Left lung (tissue), 10 donors: ENCODE results near the gene RNASEH1. TPM values are rescaled to one million over a fixed set of nuclear protein-coding genes. Genes with fewer than 3 reads are reported as not detected.

ENCODE experiments used
- ATAC-seq: fragments of 200-7000 bp; cut with Tn5 transposase; one replicate; pipeline ENCODE4 v1.9.1; 2020; ENCODE audit warnings: moderate library complexity
- DNase-seq, 4 donors: peaks; one replicate each; pipeline ENCODE4 v3.0.0-alpha.2; 2013 to 2020
- H3K27ac ChIP-seq, 2 donors: fragments of 200-600 bp; sonication (generic) in 1 of 2; one replicate each; pipeline versions ENCODE4 v1.5.0 to v1.8.0; 2020 to 2021
- H3K27me3 ChIP-seq, 2 donors: fragments of 200-600 bp; sonication (generic) in 1 of 2; one replicate each; pipeline versions ENCODE4 v1.5.0 to v1.8.0; 2020 to 2021
- H3K36me3 ChIP-seq, 2 donors: fragments of 200-600 bp; sonication (generic) in 1 of 2; one replicate each; pipeline versions ENCODE4 v1.5.0 to v1.8.0; 2020 to 2021
- H3K4me1 ChIP-seq, 2 donors: fragments of 200-600 bp; one replicate each; pipeline ENCODE4 v1.8.0; 2021
- H3K4me3 ChIP-seq, 2 donors: fragments of 200-600 bp; sonication (generic) in 1 of 2; one replicate each; pipeline versions ENCODE4 v1.5.0 to v1.8.0; 2020 to 2021; ENCODE audit warnings: mild to moderate bottlenecking in 1 of 2
- H3K9me3 ChIP-seq, 2 donors: fragments of 200-600 bp; sonication (generic) in 1 of 2; one replicate each; pipeline versions ENCODE4 v1.5.0 to v1.8.0; 2020 to 2021
- intact Hi-C, 2 donors: fragments of 100-400 bp; cut with DNase I; formaldehyde crosslinking; loops; one replicate each; pipeline versions ENCODE4 v1.11.2 to v1.14.2; 2022
- polyA plus RNA-seq, 6 donors: library from polyadenylated mRNA; unstranded; fragments of 120-200 nt; gene quantifications; one replicate each; pipeline ENCODE4 v1.2.1, GENCODE V29; 2013; ENCODE audit not compliant: insufficient read length in 6 of 6
- total RNA-seq, 2 donors: library from RNA; stranded (reverse); fragmentation: NEBNext Ultra II Directional; extraction: Animal tissue kit (Norgen Biotek cat#: 25700); gene quantifications; one replicate each; pipeline ENCODE4 v1.2.1, GENCODE V29; 2021
- TF ChIP-seq, protein P1 (sequence below), 2 donors: fragments of 200-600 bp; sonication (generic) in 1 of 2; IDR thresholded peaks; one replicate each; pipeline versions ENCODE4 v1.5.0 to v1.8.0; 2021; ENCODE audit warnings: antibody characterized with exemption in 2 of 2
- donor health status: DM: no; HTN: yes; CAD: no.
- donor health status: DM: no; HTN: no; CAD: no.

Gene RNASEH1
- total and polyA plus RNA-seq, 8 donors: 16.1 to 22.8 (median 18.8) TPM

- H3K27me3 ChIP-seq: no peaks in the 10 kb centered on the region
- no peaks in the 10 kb centered on the region for H3K4me1 ChIP-seq
- H3K4me3 ChIP-seq: no peak overlapping the region
- H3K27ac ChIP-seq: no peak overlapping the region
- no peaks in the 10 kb centered on the region for H3K9me3 ChIP-seq
- DNase-seq: no peak
- TF ChIP-seq, protein P1, sequence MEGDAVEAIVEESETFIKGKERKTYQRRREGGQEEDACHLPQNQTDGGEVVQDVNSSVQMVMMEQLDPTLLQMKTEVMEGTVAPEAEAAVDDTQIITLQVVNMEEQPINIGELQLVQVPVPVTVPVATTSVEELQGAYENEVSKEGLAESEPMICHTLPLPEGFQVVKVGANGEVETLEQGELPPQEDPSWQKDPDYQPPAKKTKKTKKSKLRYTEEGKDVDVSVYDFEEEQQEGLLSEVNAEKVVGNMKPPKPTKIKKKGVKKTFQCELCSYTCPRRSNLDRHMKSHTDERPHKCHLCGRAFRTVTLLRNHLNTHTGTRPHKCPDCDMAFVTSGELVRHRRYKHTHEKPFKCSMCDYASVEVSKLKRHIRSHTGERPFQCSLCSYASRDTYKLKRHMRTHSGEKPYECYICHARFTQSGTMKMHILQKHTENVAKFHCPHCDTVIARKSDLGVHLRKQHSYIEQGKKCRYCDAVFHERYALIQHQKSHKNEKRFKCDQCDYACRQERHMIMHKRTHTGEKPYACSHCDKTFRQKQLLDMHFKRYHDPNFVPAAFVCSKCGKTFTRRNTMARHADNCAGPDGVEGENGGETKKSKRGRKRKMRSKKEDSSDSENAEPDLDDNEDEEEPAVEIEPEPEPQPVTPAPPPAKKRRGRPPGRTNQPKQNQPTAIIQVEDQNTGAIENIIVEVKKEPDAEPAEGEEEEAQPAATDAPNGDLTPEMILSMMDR (IDR thresholded peaks at IDR 0.05): no peak
- no peak for ATAC-seq
- intact Hi-C loops: no loop called here
- no peaks in the 10 kb centered on the region for H3K36me3 ChIP-seq
These were observed 31.0 kb upstream of the RNASEH1 start for GRCh38 chr2:3589086-3589485.

DNA sequence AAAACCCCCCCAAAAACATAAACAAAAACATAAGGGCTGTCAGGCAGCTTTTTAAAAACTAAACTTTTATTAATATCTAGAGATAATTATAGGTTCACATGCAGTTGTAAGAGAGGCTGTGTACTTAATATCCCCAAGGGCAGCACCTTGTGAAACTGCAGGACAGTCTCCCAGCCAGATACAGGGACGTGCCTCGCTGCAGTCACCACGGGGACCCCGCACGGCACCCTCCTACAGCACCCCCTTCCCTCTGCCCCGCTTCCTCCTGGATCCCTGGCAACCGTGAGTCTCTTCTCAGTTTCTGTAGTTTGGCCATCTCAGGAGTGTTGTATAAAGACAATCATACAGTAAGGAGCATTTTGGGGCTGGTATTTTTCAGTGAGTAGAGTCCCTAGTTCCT, 30.0 kb upstream of the RNASEH1 start:
- Histone ChIP-seq H3K27ac (no peak overlapping the region), H3K27me3 (no peaks in the 10 kb centered on the region), H3K9me3 (no peaks in the 10 kb centered on the region), H3K36me3 (peaks cover 0 to 9% of the 10 kb centered on the region in 2 donors), H3K4me1 (no peaks in the 10 kb centered on the region), H3K4me3 (no peak overlapping the region)
- ATAC-seq: no peak
- no peak for DNase-seq
- intact Hi-C loops: no loop called here
- TF ChIP-seq, protein P1 (IDR thresholded peaks at IDR 0.05): no peak

DNA sequence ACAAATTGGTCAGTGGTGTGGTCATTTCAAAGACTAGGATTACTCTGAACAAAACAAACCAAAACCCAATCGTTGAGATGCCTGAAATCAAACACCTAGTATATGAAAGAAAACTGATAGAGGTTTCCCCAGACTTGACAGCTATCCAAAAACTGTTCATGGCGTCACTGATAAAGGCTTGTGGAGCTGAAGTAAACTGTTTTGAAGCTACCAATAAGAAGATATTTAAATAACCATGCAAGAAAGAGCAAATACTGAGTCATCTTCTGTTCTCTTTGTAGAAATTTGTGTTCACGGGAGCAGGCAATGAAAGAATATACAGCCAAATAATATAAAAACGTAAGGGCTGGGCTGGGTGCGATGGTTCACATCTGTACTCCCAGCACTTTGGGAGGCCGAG, 29.3 kb upstream of the RNASEH1 start:
- TF ChIP-seq, protein P1 (IDR thresholded peaks at IDR 0.05): no peak
- intact Hi-C loops: no loop called here
- H3K4me1 ChIP-seq: no peaks in the 10 kb centered on the region
- H3K36me3 ChIP-seq: peaks cover 0 to 15% of the 10 kb centered on the region in 2 donors
- H3K27me3 ChIP-seq: no peaks in the 10 kb centered on the region
- ATAC-seq: no peak
- no peaks in the 10 kb centered on the region for H3K9me3 ChIP-seq
- no peak overlapping the region for H3K27ac ChIP-seq
- DNase-seq: no peak
- H3K4me3 ChIP-seq: no peak overlapping the region

GRCh38 chr2:3587021-3587420, 28.9 kb upstream of the RNASEH1 start:
- TF ChIP-seq, protein P1 (IDR thresholded peaks at IDR 0.05): no peak
- H3K36me3 ChIP-seq: peaks cover 0 to 19% of the 10 kb centered on the region in 2 donors
- H3K4me1 ChIP-seq: no peaks in the 10 kb centered on the region
- H3K27me3 ChIP-seq: no peaks in the 10 kb centered on the region
- intact Hi-C loops: no loop called here
- ATAC-seq (no peak), DNase-seq (no peak)
- H3K4me3 ChIP-seq: no peak overlapping the region
- no peaks in the 10 kb centered on the region for H3K9me3 ChIP-seq
- no peak overlapping the region for H3K27ac ChIP-seq

GRCh38 chr2:3586220-3586619, 28.1 kb upstream of the RNASEH1 start:
- no peak for ATAC-seq
- intact Hi-C loops: no loop called here
- H3K36me3 ChIP-seq: peaks cover 0 to 27% of the 10 kb centered on the region in 2 donors
- TF ChIP-seq, protein P1 (IDR thresholded peaks at IDR 0.05): no peak
- H3K9me3 ChIP-seq: no peaks in the 10 kb centered on the region
- no peaks in the 10 kb centered on the region for H3K27me3 ChIP-seq
- no peak for DNase-seq
- H3K4me1 ChIP-seq: no peaks in the 10 kb centered on the region
- H3K27ac ChIP-seq: peak overlapping the region in 1 of 2 donors; percentile 71
- H3K4me3 ChIP-seq: no peak overlapping the region
